Measurements from ENCODE around the gene MMP17. TPM values are rescaled to one million over a fixed set of nuclear protein-coding genes. Genes with fewer than 3 reads are reported as not detected.

Gene MMP17
- total RNA-seq, 2 experiments from 2014 or later = 0.17 to 0.27 TPM

- H3K27me3 ChIP-seq (ENCODE audit: control insufficient read depth in 1 of 2, insufficient read depth in 2 of 2, low read length in 2 of 2) = no peaks in the 10 kb centered on the region
- Mint-ChIP-seq H3K36me3 (ENCODE audit: low read depth) (no peaks in the 10 kb centered on the region), H3K9me3 (no peaks in the 10 kb centered on the region), H3K4me3 (no peak overlapping the region), H3K27me3 (no peaks in the 10 kb centered on the region), H3K4me1 (ENCODE audit: low read depth) (no peaks in the 10 kb centered on the region), H3K27ac (no peak overlapping the region)
- no peaks in the 10 kb centered on the region for H3K9me3 ChIP-seq (ENCODE audit: control insufficient read depth in 1 of 2, insufficient read depth in 1 of 2, low read length in 2 of 2)
- no peaks in the 10 kb centered on the region for H3K36me3 ChIP-seq (ENCODE audit: insufficient read depth, low read length)
- POLR2A ChIA-PET = no interaction called here
- no peak for TF ChIP-seq CTCF (IDR thresholded peaks at IDR 0.05)
- no peak overlapping the region for H3K4me3 ChIP-seq (ENCODE audit: low read length)
- ATAC-seq (ENCODE audit: poor library complexity) = no peak
- H3K4me1 ChIP-seq (ENCODE audit: insufficient read depth, low read length) = no peaks in the 10 kb centered on the region
- intact Hi-C loops (cut with DNase I, micrococcal nuclease) = no loop called here
- DNase-seq = no peak
- no peak overlapping the region for H3K27ac ChIP-seq (ENCODE audit: low read depth in 1 of 2, low read length in 2 of 2)
- CTCF ChIA-PET = no interaction called here
These were observed 16.9 kb downstream of the MMP17 start for GRCh38 chr12:131845121-131845520.

- POLR2A ChIA-PET = no interaction called here
- no peak for ATAC-seq (ENCODE audit: poor library complexity)
- TF ChIP-seq CTCF (IDR thresholded peaks at IDR 0.05) = no peak
- no peaks in the 10 kb centered on the region for H3K9me3 ChIP-seq (ENCODE audit: control insufficient read depth in 1 of 2, insufficient read depth in 1 of 2, low read length in 2 of 2)
- H3K27me3 ChIP-seq (ENCODE audit: control insufficient read depth in 1 of 2, insufficient read depth in 2 of 2, low read length in 2 of 2) = no peaks in the 10 kb centered on the region
- H3K4me3 ChIP-seq (ENCODE audit: low read length) = no peak overlapping the region
- H3K9me3 Mint-ChIP-seq = no peaks in the 10 kb centered on the region
- CTCF ChIA-PET = no interaction called here
- no peaks in the 10 kb centered on the region for H3K4me1 Mint-ChIP-seq (ENCODE audit: low read depth)
- H3K27ac Mint-ChIP-seq = no peak overlapping the region
- H3K36me3 Mint-ChIP-seq (ENCODE audit: low read depth) = no peaks in the 10 kb centered on the region
- no peaks in the 10 kb centered on the region for H3K4me1 ChIP-seq (ENCODE audit: insufficient read depth, low read length)
- intact Hi-C loops (cut with DNase I, micrococcal nuclease) = no loop called here
- H3K36me3 ChIP-seq (ENCODE audit: insufficient read depth, low read length) = no peaks in the 10 kb centered on the region
- no peak overlapping the region for H3K27ac ChIP-seq (ENCODE audit: low read depth in 1 of 2, low read length in 2 of 2)
- H3K4me3 Mint-ChIP-seq = no peak overlapping the region
- H3K27me3 Mint-ChIP-seq = no peaks in the 10 kb centered on the region
- no peak for DNase-seq
These were observed 19.3 kb downstream of the MMP17 start for GRCh38 chr12:131847456-131847855.

GRCh38 chr12:131848753-131849152 lies 20.6 kb downstream of the MMP17 start:
- H3K4me1 ChIP-seq (ENCODE audit: insufficient read depth, low read length) = no peaks in the 10 kb centered on the region
- intact Hi-C loops (cut with DNase I, micrococcal nuclease) = no loop called here
- H3K27ac Mint-ChIP-seq = no peak overlapping the region
- no peaks in the 10 kb centered on the region for H3K36me3 Mint-ChIP-seq (ENCODE audit: low read depth)
- DNase-seq (no peak), ATAC-seq (ENCODE audit: poor library complexity) (no peak)
- no peaks in the 10 kb centered on the region for H3K36me3 ChIP-seq (ENCODE audit: insufficient read depth, low read length)
- H3K4me1 Mint-ChIP-seq (ENCODE audit: low read depth) = no peaks in the 10 kb centered on the region
- no peaks in the 10 kb centered on the region for H3K9me3 ChIP-seq (ENCODE audit: control insufficient read depth in 1 of 2, insufficient read depth in 1 of 2, low read length in 2 of 2)
- H3K4me3 ChIP-seq (ENCODE audit: low read length) = no peak overlapping the region
- no peak overlapping the region for H3K27ac ChIP-seq (ENCODE audit: low read depth in 1 of 2, low read length in 2 of 2)
- H3K27me3 ChIP-seq (ENCODE audit: control insufficient read depth in 1 of 2, insufficient read depth in 2 of 2, low read length in 2 of 2) = no peaks in the 10 kb centered on the region
- CTCF ChIA-PET = no interaction called here
- POLR2A ChIA-PET = no interaction called here
- no peaks in the 10 kb centered on the region for H3K9me3 Mint-ChIP-seq
- no peaks in the 10 kb centered on the region for H3K27me3 Mint-ChIP-seq
- no peak overlapping the region for H3K4me3 Mint-ChIP-seq
- no peak for TF ChIP-seq CTCF (IDR thresholded peaks at IDR 0.05)
